GM19324 (cell line): ENCODE measurements around the gene ABLIM2.

Source experiments
- ATAC-seq: cut with Tn5 transposase; IDR thresholded peaks from one replicate; pipeline ENCODE4 v1.9.1; 2021; ENCODE audit warnings: mild to moderate bottlenecking, moderate library complexity; ENCODE audit not compliant: unreplicated experiment, low FRiP score

ABLIM2 gene

GRCh38 chr4:8013976-8014726 lies 144.5 kb downstream of the ABLIM2 start:
- ATAC-seq: no peak

- no peak for ATAC-seq
Observed at GRCh38 chr4:8012517-8012916, 146.1 kb downstream of the ABLIM2 start.

- ATAC-seq: no peak
Observed at GRCh38 chr4:8010618-8011017, 148.0 kb downstream of the ABLIM2 start.

- ATAC-seq: no peak
Observed at GRCh38 chr4:8009710-8010511, 148.7 kb downstream of the ABLIM2 start.

- ATAC-seq: no peak
Observed at GRCh38 chr4:8009097-8009496, 149.5 kb downstream of the ABLIM2 start.

GRCh38 chr4:8008391-8008790 lies 150.2 kb downstream of the ABLIM2 start:
- no peak for ATAC-seq

- ATAC-seq: no peak
Observed at GRCh38 chr4:8007581-8007980, 151.0 kb downstream of the ABLIM2 start.

- no peak for ATAC-seq
Observed at GRCh38 chr4:8006471-8006870, 152.1 kb downstream of the ABLIM2 start.

- no peak for ATAC-seq
Observed at GRCh38 chr4:8005814-8006215, 152.8 kb downstream of the ABLIM2 start.

GRCh38 chr4:8005033-8005808 lies 153.4 kb downstream of the ABLIM2 start:
- ATAC-seq: no peak

GRCh38 chr4:8004066-8004465 lies 154.5 kb downstream of the ABLIM2 start:
- ATAC-seq: no peak

- no peak for ATAC-seq
Observed at GRCh38 chr4:8002525-8003309, 155.9 kb downstream of the ABLIM2 start.

- ATAC-seq: no peak
Observed at GRCh38 chr4:8001564-8002355, 156.9 kb downstream of the ABLIM2 start.

GRCh38 chr4:8000721-8001491 lies 157.7 kb downstream of the ABLIM2 start:
- no peak for ATAC-seq

GRCh38 chr4:8000247-8000646 lies 158.4 kb downstream of the ABLIM2 start:
- no peak for ATAC-seq

GRCh38 chr4:7999695-8000094 lies 158.9 kb downstream of the ABLIM2 start:
- no peak for ATAC-seq

- ATAC-seq: no peak
Observed at GRCh38 chr4:7999279-7999678, 159.3 kb downstream of the ABLIM2 start.

- ATAC-seq: no peak
Observed at GRCh38 chr4:7998447-7998846, 160.2 kb downstream of the ABLIM2 start.

GRCh38 chr4:7995866-7996265 lies 162.7 kb downstream of the ABLIM2 start:
- ATAC-seq: no peak
